Left hindlimb (tissue), 1 donor: ENCODE results near the gene DHCR24.
"Not testable (repeated sequence)": the region's sequence is repeated elsewhere in the genome, so short reads cannot be mapped to it uniquely, and the experiment has no call there.

Experiments used
- DNase-seq: peaks from one replicate; pipeline ENCODE4 v3.0.0-alpha.2; 2018

DHCR24 gene

DNA sequence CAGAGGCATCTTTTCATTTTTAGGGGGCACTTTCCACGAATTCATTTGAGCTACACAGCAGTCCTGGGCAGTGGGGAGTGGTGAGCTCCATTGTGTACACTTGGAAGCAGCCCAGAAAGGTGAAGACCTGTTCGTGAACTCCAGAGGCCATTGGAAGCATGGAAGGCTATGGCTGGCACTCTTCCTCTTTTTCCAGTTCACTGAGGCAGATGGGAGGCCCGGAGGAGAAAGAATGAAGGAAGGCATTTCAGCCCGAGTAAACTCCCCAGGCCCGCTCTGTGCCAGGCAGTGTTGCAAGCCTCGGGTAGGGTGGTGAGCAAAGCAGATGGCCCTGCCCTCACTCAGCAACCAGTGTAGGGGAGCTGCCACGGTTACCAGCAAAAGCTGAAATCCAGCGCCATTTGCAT is 673 bp upstream of the DHCR24 start:
- DNase-seq: no peak

DNA sequence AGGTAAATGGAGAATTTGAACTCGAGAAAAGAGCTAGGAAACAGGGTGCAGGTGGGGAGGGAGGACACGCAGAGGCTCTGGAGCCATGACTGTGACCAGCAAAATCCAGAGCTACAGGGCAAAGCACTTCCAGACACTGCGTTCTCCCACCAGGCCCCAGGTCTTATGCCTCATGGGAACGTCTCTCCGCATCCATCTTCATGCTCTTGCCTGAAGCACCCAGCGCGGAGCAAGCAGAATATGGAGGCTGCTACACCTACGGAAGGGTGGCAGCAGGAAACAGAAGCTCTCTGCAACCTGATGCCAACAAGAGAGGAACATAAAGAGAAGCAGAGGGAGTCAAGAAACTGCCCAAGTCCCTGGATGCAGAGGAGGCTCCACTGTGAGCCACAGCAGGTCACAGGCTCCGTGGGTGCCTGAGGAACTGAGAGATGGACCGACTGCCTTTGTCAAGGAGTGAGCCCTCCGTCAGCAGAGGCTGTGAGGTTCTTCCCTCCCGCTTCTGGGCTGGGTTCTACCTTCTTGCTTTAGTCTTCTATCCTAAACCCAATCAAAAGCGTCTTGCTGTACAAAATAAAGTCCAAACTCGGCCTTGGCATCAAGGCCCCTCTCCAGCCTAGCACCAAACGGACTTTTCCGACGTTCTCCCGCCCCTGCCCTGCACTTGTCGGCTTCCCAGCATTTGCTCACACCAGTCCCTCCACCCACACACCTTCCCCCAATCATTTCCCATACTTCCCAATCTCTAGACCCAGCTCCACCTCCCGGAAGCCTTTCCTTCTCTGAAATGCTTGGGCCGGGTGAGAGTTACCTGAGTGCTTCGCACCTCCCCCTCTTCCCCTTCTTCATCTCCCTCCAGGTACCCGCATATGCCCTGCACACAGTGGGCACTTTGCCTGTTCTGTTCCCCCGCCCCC is 930 bp downstream of the DHCR24 start:
- DNase-seq: no peak

DNA sequence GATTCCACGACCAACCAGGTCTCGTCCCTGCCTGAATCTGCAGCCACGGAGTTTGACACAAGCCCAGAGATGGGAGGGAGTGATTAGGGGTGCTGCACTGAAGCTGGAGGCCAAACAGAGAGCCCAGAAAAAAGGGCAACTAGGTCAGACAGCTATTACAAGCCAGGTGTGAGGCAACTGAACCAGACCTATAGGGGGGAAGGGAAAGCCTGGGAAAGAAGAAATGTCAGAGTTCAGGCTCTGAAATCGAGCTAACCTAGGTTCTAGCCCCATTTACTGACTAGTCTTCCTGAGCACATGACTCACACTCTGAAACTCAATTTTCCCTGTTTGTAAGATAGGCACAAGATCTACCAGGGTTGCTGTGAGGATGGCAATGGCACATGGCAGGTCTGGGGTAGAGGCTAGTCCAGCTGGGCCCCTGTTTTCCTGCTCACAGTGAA is 1.7 kb downstream of the DHCR24 start:
- no peak for DNase-seq

DNA sequence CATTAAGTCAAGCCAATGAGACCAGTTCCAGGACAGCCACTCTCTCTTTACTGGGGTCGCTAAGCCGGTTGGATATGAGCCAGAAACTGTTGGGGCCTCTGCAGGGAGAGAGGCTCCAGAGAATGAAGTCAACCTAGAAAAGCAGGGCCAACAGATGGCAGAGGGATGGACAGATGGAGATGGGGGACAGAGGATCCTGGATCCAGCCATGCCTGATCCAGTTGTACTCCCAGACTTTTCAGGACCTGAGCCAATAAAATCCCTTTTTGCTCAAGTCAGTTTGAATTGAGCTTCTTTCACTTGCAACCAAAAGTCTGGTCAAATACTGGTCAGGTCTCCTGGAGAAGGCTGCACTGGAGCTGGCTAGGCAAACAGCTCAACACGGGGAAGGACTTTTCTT is 2.2 kb downstream of the DHCR24 start:
- DNase-seq: no peak

DNA sequence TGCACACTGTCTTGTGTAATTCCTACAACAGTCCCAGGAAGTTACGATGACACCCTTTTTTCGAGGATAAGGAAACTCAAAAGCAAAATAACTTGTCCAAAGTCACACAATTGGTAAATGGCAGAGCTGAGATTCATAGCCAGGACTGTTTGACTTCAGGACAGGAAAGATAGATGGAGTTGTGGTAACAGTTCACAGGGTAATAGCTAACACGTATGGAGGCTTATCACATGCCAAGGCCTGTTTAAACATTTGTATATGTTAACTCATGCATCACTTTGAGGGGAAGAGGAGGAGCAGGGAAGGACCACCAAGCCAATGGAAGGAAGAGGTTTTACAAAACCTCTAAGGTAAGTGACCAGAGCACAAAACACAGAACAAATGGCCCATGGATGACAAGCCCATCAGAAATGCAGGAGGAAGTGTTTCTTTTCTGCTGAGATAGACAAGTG is 2.8 kb downstream of the DHCR24 start:
- no peak for DNase-seq

DNA sequence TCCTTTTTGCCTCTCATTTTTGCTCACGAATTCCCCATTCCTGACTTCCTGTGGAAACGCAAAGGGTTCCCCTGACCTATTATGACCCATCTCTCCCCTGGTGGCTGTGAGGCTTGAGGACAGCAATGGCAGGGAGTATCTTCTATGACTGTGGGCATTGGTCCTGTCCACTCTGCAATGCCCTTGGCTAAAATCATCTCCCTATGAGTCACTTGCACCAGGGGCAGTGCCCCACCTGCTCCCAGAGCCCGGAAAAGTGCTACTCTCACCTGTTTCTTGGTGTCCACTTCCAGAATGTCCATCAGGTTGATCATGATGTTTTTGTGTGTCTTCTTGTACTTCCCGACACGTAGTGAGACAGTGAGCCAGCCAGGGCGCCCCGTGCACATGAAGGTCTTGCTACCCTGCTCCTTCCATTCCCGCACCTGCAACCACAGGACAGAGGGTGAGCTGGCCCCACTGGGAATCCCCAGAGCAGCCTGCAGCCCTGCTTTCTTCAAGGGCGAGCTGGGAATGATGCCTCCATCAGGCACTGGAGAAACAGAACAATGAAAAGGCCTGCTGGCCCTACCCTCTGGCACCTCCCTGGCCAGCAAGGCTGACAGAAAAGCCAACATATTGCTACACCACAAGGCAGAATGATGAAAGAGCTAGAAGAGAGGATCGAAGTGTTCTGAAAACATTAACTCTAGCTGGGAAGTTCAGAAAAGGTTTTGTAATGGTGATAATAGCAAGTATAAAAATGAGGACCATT is 3.5 kb downstream of the DHCR24 start:
- DNase-seq: no peak

DNA sequence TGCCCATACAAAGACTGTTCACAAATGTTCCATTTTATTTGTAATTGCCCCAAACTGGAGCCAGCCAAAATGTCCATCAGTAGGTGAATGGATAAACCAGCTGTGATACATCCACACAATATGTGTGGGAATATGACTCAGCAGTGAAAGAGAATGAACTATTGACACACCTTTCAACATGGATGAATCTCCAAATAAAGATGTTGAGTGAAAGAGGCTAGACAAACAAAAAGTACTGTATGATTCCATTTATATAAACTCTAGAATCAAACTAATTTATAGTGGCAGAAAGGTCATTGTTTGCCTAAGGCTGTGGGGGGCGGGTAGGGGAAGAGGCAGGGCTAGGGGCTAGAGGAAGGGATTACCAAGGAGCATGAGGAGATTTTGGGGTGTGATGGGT is 4.5 kb downstream of the DHCR24 start:
- no peak for DNase-seq

DNA sequence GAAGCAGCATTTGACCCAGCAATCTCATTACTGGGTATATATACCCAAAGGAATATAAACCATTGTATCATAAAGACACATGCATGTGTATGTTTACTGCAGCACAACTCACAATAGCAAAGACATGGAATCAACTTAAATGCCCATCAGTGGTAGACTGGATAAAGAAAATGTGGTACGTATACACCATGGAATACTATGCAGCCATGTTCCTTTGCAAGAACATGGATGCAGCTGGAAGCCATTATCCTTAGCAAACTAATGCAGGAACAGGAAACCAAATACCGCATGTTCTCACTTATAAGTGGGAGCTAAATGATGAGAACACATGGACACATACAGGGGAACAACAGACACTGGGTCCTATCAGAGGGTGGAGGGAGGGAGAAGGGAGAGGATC is 5.4 kb downstream of the DHCR24 start:
- not testable (repeated sequence) for DNase-seq

DNA sequence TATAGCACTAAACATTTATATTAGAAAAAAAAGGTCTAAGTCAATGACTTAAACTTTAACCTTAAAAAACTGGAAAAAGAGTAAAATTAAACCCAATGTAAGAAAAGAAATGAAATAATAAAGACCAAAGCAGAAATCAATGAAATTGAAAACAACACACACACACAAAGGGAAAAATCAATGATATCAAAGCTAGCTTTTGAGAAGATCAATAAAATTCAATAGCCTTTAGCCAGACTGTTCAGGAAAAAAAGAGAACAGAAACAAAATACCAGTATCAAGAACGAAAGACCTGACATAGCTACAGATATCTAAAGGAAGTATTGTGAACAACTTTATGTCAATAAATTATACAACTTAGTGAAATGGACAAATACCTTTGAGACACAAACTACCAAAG is 7.1 kb downstream of the DHCR24 start:
- DNase-seq: no peak

DNA sequence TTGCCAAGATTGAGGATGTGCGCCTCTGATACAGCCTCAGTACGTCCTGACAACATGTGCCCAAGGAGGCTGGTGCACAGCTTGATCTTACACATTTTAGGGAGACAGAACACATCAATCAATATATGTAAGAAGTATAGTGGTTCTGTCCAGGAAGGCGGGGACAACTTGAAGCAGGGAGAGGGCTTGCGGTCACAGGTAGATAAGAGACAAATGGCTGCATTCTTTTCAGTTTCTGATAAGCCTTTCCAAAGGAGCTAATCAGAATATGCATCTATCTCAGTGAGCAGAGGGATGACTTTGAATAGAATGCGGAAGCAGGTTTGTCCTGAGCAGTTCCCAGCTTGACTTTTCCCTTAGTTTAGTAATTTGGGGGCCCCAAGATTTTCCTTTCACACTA is 10.2 kb downstream of the DHCR24 start:
- no peak for DNase-seq

DNA sequence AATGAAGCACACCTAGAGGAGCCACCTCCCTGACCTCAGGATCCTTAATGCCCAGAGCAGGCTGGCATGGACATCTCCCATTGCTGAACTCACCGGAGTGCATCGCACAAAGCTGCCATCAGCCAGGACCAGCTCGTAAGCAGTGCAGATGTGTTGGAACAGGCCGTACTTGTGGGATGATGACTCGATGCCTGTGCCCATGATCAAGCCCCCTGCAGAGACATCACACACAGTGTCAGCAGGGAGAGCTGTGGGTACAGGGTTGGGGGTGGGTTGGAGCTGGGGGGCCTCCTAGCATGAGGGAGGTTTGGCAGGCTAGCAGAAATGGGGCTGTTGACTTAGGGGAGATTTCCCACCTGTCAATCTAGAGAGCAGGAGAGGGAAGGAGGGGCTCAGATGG is 12.0 kb downstream of the DHCR24 start:
- no peak for DNase-seq

DNA sequence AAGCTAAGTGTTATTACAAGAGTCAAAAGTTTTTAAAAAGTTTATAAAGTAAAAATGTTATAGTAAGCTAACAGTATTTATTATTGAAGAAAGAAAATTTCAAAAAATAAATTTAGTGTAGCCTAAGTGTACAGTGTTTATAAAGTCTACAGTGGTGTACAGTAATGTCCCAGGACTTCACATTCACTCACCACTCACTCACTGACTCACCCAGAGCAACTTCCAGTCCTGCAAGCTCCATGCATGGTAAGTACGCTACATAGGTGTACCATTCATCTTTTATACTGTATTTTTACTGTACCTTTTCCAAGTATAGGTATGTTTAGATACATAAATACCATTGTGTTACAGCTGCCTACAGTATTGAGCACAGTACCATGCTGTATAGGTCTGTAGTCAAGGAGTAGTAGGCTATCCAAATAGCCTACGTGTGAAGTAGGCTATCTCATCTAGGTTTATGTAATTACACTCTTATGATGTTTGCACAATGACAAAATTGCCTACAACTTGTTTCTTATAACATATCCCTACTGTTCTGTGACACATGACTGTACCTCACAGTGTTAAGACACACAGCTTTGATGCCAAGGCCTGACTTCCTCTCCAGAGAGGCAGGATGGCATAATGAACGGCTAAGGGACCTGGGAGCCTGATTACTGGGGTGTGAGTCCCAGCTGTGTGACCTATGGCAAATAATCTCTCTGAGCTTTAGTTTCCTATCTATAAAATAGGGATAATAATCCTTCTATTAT is 12.7 kb downstream of the DHCR24 start:
- no peak for DNase-seq

DNA sequence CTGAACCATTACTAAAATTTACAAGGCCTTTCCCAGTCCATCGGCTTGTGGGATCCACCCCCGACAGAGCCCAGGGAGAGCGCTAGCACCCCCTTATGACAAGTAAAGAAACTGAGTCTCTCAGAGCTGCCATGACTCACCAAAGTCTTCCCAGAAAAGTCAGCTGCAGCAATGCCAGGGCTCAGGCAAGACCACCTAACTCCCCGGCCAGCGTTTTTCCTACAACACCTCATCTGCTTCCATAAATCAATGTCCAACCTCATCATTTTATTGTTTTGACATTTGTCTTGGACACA is 15.0 kb downstream of the DHCR24 start:
- no peak for DNase-seq

DNA sequence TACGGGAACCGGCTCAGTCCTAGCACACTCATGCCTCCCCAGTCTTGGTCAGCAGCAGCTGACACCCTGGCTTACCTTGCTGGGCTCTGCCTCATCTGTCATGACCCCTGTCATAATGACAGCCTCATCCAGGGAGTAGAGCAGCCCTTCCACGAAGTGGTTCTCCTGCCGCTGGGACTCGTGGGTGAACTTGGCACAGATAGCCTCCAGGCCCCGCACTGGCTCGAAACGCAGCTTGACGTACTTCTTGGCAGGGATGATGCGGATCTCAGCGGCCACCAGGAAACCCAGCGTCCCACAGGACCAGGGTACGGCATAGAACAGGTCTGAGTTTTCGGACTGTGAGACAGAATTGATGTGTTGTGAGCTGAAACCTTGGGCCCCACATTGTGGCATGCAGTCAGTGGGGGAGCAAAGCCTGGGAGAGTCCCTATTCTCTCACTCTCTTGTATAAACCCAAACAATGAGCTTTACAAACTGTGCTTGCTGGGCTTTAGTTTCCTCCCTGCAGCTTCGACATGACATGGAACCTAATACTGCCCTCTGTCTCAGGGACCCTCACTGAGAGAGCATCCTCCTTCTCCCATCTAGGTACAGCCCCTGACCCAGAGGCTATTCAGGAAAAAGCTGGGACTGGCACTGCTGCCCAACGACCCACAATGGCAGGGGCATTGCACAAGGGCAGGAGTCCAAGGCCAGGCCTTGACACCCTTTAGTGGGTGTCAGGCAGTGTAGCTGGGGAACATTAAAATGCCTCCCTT is 15.5 kb downstream of the DHCR24 start:
- no peak for DNase-seq

DNA sequence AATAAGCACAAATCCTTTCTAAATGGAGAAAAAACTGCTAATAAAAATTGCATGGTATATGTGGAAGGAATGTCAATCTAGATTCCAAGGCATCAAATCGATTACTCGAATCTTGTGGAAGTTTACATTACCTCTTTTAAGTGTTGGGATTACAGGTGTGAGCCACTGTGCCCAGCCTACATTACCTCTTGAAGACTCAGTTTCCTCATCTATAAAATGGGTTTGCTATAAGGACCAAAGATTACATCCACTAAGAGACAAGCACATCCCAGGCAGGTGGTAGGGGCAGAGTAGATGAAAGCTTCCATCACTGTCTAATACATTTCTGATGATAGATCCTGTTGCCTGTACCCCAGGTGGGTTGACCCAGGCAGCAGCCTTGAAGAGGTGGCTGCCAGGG is 16.1 kb downstream of the DHCR24 start:
- DNase-seq: no peak

DNA sequence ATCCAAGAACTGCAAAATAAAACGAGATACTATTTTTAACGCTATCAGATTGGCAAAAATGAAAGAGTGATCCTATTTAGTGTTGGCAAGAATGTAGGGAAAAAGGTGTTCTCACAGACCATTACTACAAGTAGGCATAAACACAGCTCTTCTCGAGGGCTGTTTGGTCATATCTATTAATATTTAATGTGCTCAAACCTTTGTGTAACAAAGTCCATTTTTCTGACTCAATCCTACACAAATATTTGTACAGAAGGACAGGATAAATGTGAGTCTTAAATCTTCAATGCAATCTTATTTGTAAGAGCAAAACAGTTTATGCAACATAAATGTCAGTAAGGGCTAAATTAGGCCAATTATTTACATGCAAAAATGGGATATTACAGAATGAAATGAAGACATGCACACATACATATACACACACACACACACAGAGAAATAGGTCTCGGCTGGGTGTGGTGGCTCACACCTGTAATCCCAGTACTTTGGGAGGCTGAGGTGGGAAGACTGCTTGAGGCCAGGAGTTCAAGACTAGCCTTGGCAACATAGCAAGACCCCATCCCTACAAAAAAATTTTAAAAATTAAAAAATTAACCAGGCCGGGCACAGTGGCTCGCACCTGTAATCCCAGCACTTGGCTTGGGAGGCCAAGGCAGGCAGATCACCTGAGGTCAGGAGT is 17.7 kb downstream of the DHCR24 start:
- DNase-seq: no peak

DNA sequence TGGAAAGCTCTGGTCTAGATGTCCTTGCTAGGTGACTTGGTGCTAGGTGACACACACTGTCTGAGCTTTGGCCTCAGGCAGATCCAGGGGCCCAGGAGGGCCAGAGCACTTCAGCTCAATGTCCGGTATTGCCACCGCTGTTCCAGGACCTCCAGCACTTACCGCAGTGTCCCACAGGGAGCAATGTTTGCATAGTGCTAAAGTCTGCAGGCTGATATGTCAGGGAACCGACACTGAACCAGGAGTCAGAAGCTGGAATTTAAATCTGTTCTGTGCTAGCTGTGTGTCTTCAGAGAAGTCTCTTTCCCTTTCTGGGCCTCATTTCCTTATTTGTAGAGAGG is 19.3 kb downstream of the DHCR24 start:
- no peak for DNase-seq

DNA sequence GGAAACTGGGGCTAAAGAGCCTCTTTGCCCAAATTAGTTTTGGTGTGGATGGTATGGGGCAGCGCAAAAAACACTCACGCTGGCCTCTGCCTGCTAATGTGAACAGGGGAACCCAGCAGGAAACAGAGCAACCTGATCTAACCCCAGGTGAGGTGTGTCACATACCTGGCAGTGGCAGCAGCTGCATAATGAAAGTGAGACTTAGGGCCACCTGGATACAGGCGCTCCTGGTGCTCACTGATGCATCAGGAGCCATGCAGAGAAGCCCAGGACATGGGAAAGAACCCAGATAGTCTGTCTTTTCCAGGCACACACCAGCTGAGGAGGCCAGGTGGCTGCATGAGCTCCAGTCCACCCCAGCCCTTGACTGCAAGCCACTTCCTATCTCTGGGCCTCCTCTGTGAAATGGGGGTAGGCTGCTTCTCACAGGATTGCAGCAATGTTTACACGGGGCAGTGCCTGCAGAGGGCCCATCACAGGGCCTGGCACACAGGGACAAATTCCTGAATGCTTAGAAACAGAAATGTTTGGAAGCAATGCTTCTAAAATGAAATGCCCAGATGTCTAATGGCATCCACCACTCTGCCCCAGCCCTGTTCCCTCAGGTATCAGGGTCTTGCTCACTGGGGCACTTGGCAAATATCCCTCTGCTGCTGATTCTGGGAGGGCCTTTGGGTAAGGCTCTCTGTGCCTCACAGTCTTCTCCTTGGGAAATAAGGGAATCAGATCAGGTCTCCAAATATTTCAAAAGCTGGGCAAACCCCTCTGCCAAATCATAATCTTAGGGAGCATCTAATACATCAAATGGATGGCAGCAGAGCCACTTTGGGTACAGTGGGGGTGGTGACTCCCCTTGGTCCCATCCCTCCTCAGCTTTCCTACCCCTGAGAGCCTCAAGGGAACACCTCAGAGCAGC is 19.9 kb downstream of the DHCR24 start:
- no peak for DNase-seq

DNA sequence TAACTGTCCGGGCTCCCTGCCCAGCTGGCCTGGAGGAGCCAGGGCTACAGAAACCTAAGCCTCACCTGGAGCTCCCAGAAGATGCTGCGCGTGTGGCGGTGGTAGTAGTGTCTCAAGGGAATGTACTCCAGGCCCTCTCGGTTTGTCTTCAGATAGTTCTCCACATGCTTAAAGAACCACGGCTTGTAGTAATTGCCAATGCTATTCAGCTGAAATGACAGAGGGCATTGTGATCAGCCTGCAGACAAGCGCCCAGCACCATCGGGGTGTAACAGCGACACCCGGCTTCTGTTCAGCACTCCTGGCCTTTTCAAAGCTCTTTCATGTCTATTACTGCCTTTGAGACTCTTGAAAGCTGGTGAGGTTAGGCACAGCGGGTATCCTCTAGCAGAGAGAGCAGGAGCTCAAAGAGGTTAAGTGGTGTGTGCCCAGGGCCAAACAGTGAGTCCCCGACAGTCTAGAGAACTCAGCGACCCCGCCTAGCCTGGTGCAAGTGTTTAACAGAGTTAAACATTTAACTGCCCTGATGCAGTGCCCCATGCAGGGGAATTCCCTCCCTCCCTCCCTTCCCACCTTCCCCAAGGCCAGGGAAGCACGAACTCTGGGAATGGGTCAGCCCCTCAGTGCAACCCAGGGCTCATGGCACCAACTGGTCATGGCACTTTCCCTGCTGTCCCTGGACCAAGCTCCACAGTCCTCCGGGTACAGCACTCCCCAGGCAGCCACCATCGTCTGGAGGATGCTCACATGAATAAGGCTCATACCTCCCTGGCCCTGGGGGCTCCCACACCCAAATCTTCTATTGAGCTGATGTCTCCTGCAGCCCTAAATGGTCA is 21.5 kb downstream of the DHCR24 start:
- DNase-seq: no peak
